Neural cell (in vitro differentiated cells): ENCODE measurements around the gene ACSL6. TPM values are rescaled to one million over a fixed set of nuclear protein-coding genes. Genes with fewer than 3 reads are reported as not detected.

Experiments
- H2AFZ ChIP-seq: fragments of 200-600, 300-800 bp; sonication (generic), shearing (Covaris generic); 2 replicates; pipeline ENCODE4 v1.6.0; 2014; ENCODE audit warnings: low read depth, mild to moderate bottlenecking, antibody characterized with exemption, low read length, moderate library complexity
- H3F3A ChIP-seq: fragments of 200-600 bp; shearing (Covaris generic); 2 replicates; pipeline ENCODE4 v1.6.1; 2016; ENCODE audit warnings: mild to moderate bottlenecking, moderate library complexity, mixed read lengths, antibody characterized with exemption, low read length; ENCODE audit not compliant: insufficient read depth, poor library complexity, severe bottlenecking
- H3K27ac ChIP-seq: fragments of 200-600, 300-800 bp; sonication (generic), shearing (Covaris generic); 2 replicates; pipeline ENCODE4 v1.5.1; 2014; ENCODE audit warnings: mild to moderate bottlenecking, low read length, moderate library complexity
- H3K27me3 ChIP-seq: fragments of 300-800, 200-600 bp; sonication (generic), shearing (Covaris generic); 2 replicates; pipeline ENCODE4 v1.6.0; 2014; ENCODE audit warnings: mild to moderate bottlenecking, low read depth, low read length, moderate library complexity; ENCODE audit not compliant: insufficient read depth
- H3K36me3 ChIP-seq: fragments of 300-800, 200-600 bp; sonication (generic), shearing (Covaris generic); 2 replicates; pipeline ENCODE4 v1.5.1; 2014; ENCODE audit warnings: mild to moderate bottlenecking, antibody characterized with exemption, low read length, moderate library complexity; ENCODE audit not compliant: insufficient read depth
- H3K4me2 ChIP-seq: fragments of 300-800, 200-600 bp; sonication (generic), shearing (Covaris generic); 2 replicates; pipeline ENCODE4 v1.6.0; 2014; ENCODE audit warnings: mild to moderate bottlenecking, low read length
- H3K4me3 ChIP-seq: fragments of 300-800, 200-600 bp; sonication (generic), shearing (Covaris generic); 2 replicates; pipeline ENCODE4 v1.5.1; 2014; ENCODE audit warnings: mild to moderate bottlenecking, low read length, moderate library complexity
- H3K79me2 ChIP-seq: fragments of 200-600 bp; shearing (Covaris generic); replicated peaks from 2 replicates; pipeline ENCODE4 v1.6.0; 2014; ENCODE audit warnings: mild to moderate bottlenecking, low read length, moderate library complexity; ENCODE audit not compliant: insufficient read depth
- H3K9ac ChIP-seq: fragments of 300-800, 200-600 bp; sonication (generic), shearing (Covaris generic); 2 replicates; pipeline ENCODE4 v1.6.1; 2016; ENCODE audit warnings: mild to moderate bottlenecking, low read length, mixed read lengths
- H3K9me2 ChIP-seq: fragments of 200-600 bp; shearing (Covaris generic); 2 replicates; pipeline ENCODE4 v1.6.1; 2016; ENCODE audit warnings: mild to moderate bottlenecking, low read length, mixed read lengths; ENCODE audit not compliant: insufficient read depth
- H3K9me3 ChIP-seq: fragments of 200-600, 300-800 bp; sonication (generic), shearing (Covaris generic); 2 replicates; pipeline ENCODE4 v1.6.1; 2016; ENCODE audit warnings: mild to moderate bottlenecking, mixed run types, low read length, moderate library complexity, mixed read lengths
- H4K20me1 ChIP-seq: fragments of 200-600 bp; shearing (Covaris generic); 2 replicates; pipeline ENCODE4 v1.6.1; 2016; ENCODE audit warnings: mild to moderate bottlenecking, mixed run types; ENCODE audit not compliant: insufficient read depth
- CTCF ChIP-seq: fragments of 450-650 bp; IDR thresholded peaks from 2 replicates; pipeline ENCODE4 v1.5.1; 2014; ENCODE audit warnings: antibody characterized with exemption, mild to moderate bottlenecking, moderate library complexity; ENCODE audit not compliant: poor library complexity, severe bottlenecking
- EP300 ChIP-seq: fragments of 450-650 bp; conservative IDR thresholded peaks from 2 replicates; pipeline ENCODE4 v1.6.1; 2014; ENCODE audit warnings: antibody characterized with exemption, mild to moderate bottlenecking, moderate library complexity; ENCODE audit not compliant: poor library complexity, severe bottlenecking
- EZH2 ChIP-seq: fragments of 200-600, 300-800 bp; shearing (Covaris generic), sonication (generic); IDR thresholded peaks from 2 replicates; pipeline ENCODE4 v1.6.1; 2014; ENCODE audit warnings: antibody characterized with exemption, low read length, borderline replicate concordance, mild to moderate bottlenecking; ENCODE audit not compliant: insufficient read depth, poor library complexity, severe bottlenecking
- MXI1 ChIP-seq: fragments of 450-650 bp; conservative IDR thresholded peaks from 2 replicates; pipeline ENCODE4 v1.6.1; 2014; ENCODE audit warnings: antibody characterized with exemption, mild to moderate bottlenecking; ENCODE audit not compliant: poor library complexity, severe bottlenecking
- POLR2AphosphoS5 ChIP-seq: IDR thresholded peaks from 2 replicates; pipeline ENCODE4 v1.6.1; 2012
- RAD21 ChIP-seq: fragments of 450-650 bp; conservative IDR thresholded peaks from 2 replicates; pipeline ENCODE4 v1.6.1; 2014; ENCODE audit warnings: antibody characterized with exemption, mild to moderate bottlenecking, moderate library complexity
- REST ChIP-seq: IDR thresholded peaks from 2 replicates; pipeline ENCODE4 v1.6.1; 2012; ENCODE audit warnings: borderline replicate concordance
- SMC3 ChIP-seq: fragments of 450-650 bp; conservative IDR thresholded peaks from 2 replicates; pipeline ENCODE4 v1.6.1; 2014; ENCODE audit warnings: antibody characterized with exemption, mild to moderate bottlenecking, moderate library complexity; ENCODE audit not compliant: poor library complexity
- TAF1 ChIP-seq: IDR thresholded peaks from 2 replicates; pipeline ENCODE4 v1.6.1; 2012; ENCODE audit warnings: low read depth
- polyA plus RNA-seq: library from polyadenylated mRNA; depleted of rRNA; stranded (reverse); fragments of >200 nt; gene quantifications from 2 replicates; pipeline ENCODE4 v1.2.3, GENCODE V29; 2014

The ACSL6 gene
- polyA plus RNA-seq, 1 donor from 2014 or later, result 30.5 TPM

GRCh38 chr5:131916481-131916880, 95.0 kb downstream of the ACSL6 start:
- no peaks in the 10 kb centered on the region for H3F3A ChIP-seq
- no peak overlapping the region for H3K27ac ChIP-seq
- no peak overlapping the region for H3K4me2 ChIP-seq
- no peaks in the 10 kb centered on the region for H3K27me3 ChIP-seq
- no peak overlapping the region for H3K4me3 ChIP-seq
- H3K9ac ChIP-seq, result no peak overlapping the region
- no peaks in the 10 kb centered on the region for H3K9me2 ChIP-seq
- H3K9me3 ChIP-seq, result no peaks in the 10 kb centered on the region
- no peaks in the 10 kb centered on the region for H3K36me3 ChIP-seq
- no peaks in the 10 kb centered on the region for H3K79me2 ChIP-seq
- H4K20me1 ChIP-seq, result no peaks in the 10 kb centered on the region
- TF ChIP-seq REST (no peak), CTCF (no peak), EZH2 (no peak), EP300 (no peak), RAD21 (no peak), SMC3 (no peak), POLR2AphosphoS5 (no peak), TAF1 (no peak), MXI1 (no peak)
- H2AFZ ChIP-seq, result no peak overlapping the region

GRCh38 chr5:131914472-131914871, 97.0 kb downstream of the ACSL6 start:
- no peaks in the 10 kb centered on the region for H3K27me3 ChIP-seq
- TF ChIP-seq EP300 (no peak), POLR2AphosphoS5 (no peak), SMC3 (no peak)
- H3K4me3 ChIP-seq, result no peak overlapping the region
- no peak overlapping the region for H2AFZ ChIP-seq
- H3K4me2 ChIP-seq, result no peak overlapping the region
- H3K36me3 ChIP-seq, result no peaks in the 10 kb centered on the region
- H3K9me3 ChIP-seq, result no peaks in the 10 kb centered on the region
- H3F3A ChIP-seq, result no peaks in the 10 kb centered on the region
- no peaks in the 10 kb centered on the region for H3K9me2 ChIP-seq
- no peaks in the 10 kb centered on the region for H3K79me2 ChIP-seq
- H3K9ac ChIP-seq, result no peak overlapping the region
- no peaks in the 10 kb centered on the region for H4K20me1 ChIP-seq
- no peak overlapping the region for H3K27ac ChIP-seq

- Histone ChIP-seq H3F3A (no peaks in the 10 kb centered on the region), H3K36me3 (no peaks in the 10 kb centered on the region), H3K4me3 (no peak overlapping the region), H3K9me3 (no peaks in the 10 kb centered on the region), H3K79me2 (no peaks in the 10 kb centered on the region), H3K4me2 (no peak overlapping the region), H3K27me3 (no peaks in the 10 kb centered on the region), H4K20me1 (no peaks in the 10 kb centered on the region), H3K9me2 (no peaks in the 10 kb centered on the region), H2AFZ (no peak overlapping the region), H3K9ac (no peak overlapping the region), H3K27ac (no peak overlapping the region)
- TF ChIP-seq EZH2 (no peak), SMC3 (no peak), MXI1 (no peak)
These were observed 97.9 kb downstream of the ACSL6 start for GRCh38 chr5:131913603-131914002.
